IMR-90 (cell line): Measurements from ENCODE around the gene AFM.

Experiments
- CEBPB ChIP-seq: IDR thresholded peaks from 2 replicates; pipeline ENCODE4 v1.6.1; 2012; ENCODE audit warnings: low read depth, low read length, improper control_type of control experiment
- FOS ChIP-seq: fragments of 150-350 bp; IDR thresholded peaks from 2 replicates; pipeline ENCODE4 v1.6.1; 2016; ENCODE audit warnings: low read depth, low read length
- MAFK ChIP-seq: IDR thresholded peaks from 2 replicates; pipeline ENCODE4 v1.6.1; 2012; ENCODE audit warnings: low read depth, low read length, improper control_type of control experiment
- MXI1 ChIP-seq: IDR thresholded peaks from 2 replicates; pipeline ENCODE4 v1.6.1; 2012; ENCODE audit warnings: low read depth, mild to moderate bottlenecking, low read length, moderate library complexity, borderline replicate concordance
- TF ChIP-seq, protein P1 (sequence below): conservative IDR thresholded peaks from 2 replicates; pipeline ENCODE4 v1.5.1; 2012; ENCODE audit warnings: mild to moderate bottlenecking, low read depth, low read length, improper control_type of control experiment

DNA sequence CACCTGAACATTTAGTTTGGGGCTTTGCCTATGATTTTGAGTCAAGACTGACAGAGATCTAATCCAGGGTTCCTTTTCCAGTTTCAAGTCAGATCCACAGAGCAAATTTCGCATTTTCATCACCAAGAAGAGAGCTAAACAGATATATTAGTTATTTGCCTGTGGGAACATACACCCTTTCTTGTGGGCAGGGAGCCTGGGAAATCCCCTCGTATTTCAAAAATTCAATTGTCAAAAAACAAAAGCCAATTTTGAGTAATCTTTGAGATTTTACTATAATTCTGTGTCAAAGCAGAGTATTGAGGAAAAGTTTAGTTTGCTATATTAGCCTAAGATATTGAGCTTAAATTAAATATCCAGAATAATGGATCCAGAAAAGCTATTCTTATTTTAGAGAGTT, 56.6 kb downstream of the AFM start:
- no peak for TF ChIP-seq MAFK
- no peak for TF ChIP-seq CEBPB
- TF ChIP-seq, protein P1, sequence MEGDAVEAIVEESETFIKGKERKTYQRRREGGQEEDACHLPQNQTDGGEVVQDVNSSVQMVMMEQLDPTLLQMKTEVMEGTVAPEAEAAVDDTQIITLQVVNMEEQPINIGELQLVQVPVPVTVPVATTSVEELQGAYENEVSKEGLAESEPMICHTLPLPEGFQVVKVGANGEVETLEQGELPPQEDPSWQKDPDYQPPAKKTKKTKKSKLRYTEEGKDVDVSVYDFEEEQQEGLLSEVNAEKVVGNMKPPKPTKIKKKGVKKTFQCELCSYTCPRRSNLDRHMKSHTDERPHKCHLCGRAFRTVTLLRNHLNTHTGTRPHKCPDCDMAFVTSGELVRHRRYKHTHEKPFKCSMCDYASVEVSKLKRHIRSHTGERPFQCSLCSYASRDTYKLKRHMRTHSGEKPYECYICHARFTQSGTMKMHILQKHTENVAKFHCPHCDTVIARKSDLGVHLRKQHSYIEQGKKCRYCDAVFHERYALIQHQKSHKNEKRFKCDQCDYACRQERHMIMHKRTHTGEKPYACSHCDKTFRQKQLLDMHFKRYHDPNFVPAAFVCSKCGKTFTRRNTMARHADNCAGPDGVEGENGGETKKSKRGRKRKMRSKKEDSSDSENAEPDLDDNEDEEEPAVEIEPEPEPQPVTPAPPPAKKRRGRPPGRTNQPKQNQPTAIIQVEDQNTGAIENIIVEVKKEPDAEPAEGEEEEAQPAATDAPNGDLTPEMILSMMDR: no peak
- TF ChIP-seq FOS: no peak
- TF ChIP-seq MXI1: no peak
